HEK293 (cell line): ENCODE data around the gene ZBTB24.

Experiments used
- IKZF3 ChIP-seq: fragments of 450-650 bp; IDR thresholded peaks from 2 replicates; pipeline ENCODE4 v1.5.0; 2018; ENCODE audit warnings: missing biosample characterization, mild to moderate bottlenecking, missing genetic modification characterization, moderate library complexity
- MZF1 ChIP-seq: fragments of 450-650 bp; formaldehyde crosslinking; IDR thresholded peaks from 2 replicates; pipeline ENCODE4 v1.5.1; 2017; ENCODE audit warnings: missing biosample characterization, missing genetic modification characterization, borderline replicate concordance
- OSR2 ChIP-seq: fragments of 450-650 bp; formaldehyde crosslinking; IDR thresholded peaks from 2 replicates; pipeline ENCODE4 v1.5.1; 2016; ENCODE audit warnings: missing biosample characterization, missing genetic modification characterization
- REPIN1 ChIP-seq: fragments of 450-650 bp; formaldehyde crosslinking; IDR thresholded peaks from 2 replicates; pipeline ENCODE4 v1.5.1; 2017; ENCODE audit warnings: missing biosample characterization, missing genetic modification characterization, low read depth
- SP3 ChIP-seq: fragments of 450-650 bp; formaldehyde crosslinking; IDR thresholded peaks from 2 replicates; pipeline ENCODE4 v1.5.1; 2016; ENCODE audit warnings: missing biosample characterization, missing genetic modification characterization
- TRIM28 ChIP-seq: IDR thresholded peaks from 2 replicates; pipeline ENCODE4 v1.6.1; 2011; ENCODE audit warnings: low read length, control low read depth, borderline replicate concordance
- ZBTB1 ChIP-seq: fragments of 450-650 bp; formaldehyde crosslinking; IDR thresholded peaks from 2 replicates; pipeline ENCODE4 v1.5.1; 2016; ENCODE audit warnings: missing biosample characterization, missing genetic modification characterization
- ZBTB49 ChIP-seq: fragments of 450-650 bp; formaldehyde crosslinking; IDR thresholded peaks from 2 replicates; pipeline ENCODE4 v1.5.1; 2016; ENCODE audit warnings: missing biosample characterization, missing genetic modification characterization, low read depth
- ZFP37 ChIP-seq: fragments of 450-650 bp; formaldehyde crosslinking; IDR thresholded peaks from 2 replicates; pipeline ENCODE4 v1.5.1; 2016; ENCODE audit warnings: missing biosample characterization, missing genetic modification characterization
- ZIC2 ChIP-seq: fragments of 450-650 bp; formaldehyde crosslinking; IDR thresholded peaks from 2 replicates; pipeline ENCODE4 v1.5.1; 2016; ENCODE audit warnings: missing biosample characterization, missing genetic modification characterization
- ZNF140 ChIP-seq: fragments of 450-650 bp; formaldehyde crosslinking; IDR thresholded peaks from 2 replicates; pipeline ENCODE4 v1.5.1; 2016; ENCODE audit warnings: missing biosample characterization, missing genetic modification characterization
- ZNF146 ChIP-seq: fragments of 450-650 bp; formaldehyde crosslinking; IDR thresholded peaks from 2 replicates; pipeline ENCODE4 v1.5.1; 2016; ENCODE audit warnings: missing biosample characterization, missing genetic modification characterization
- ZNF16 ChIP-seq: fragments of 450-650 bp; formaldehyde crosslinking; IDR thresholded peaks from 2 replicates; pipeline ENCODE4 v1.5.1; 2016; ENCODE audit warnings: low read depth, missing biosample characterization, missing genetic modification characterization
- ZNF311 ChIP-seq: fragments of 450-650 bp; formaldehyde crosslinking; IDR thresholded peaks from 2 replicates; pipeline ENCODE4 v1.5.1; 2017; ENCODE audit warnings: missing biosample characterization, missing genetic modification characterization, borderline replicate concordance
- ZNF335 ChIP-seq: fragments of 450-650 bp; formaldehyde crosslinking; conservative IDR thresholded peaks from 2 replicates; pipeline ENCODE4 v1.5.1; 2016; ENCODE audit warnings: missing biosample characterization, missing genetic modification characterization
- ZNF416 ChIP-seq: fragments of 450-650 bp; formaldehyde crosslinking; IDR thresholded peaks from 2 replicates; pipeline ENCODE4 v1.5.1; 2016; ENCODE audit warnings: missing biosample characterization, missing genetic modification characterization
- ZNF501 ChIP-seq: fragments of 450-650 bp; formaldehyde crosslinking; IDR thresholded peaks from 2 replicates; pipeline ENCODE4 v1.5.1; 2016; ENCODE audit warnings: missing biosample characterization, missing genetic modification characterization
- ZNF664 ChIP-seq: fragments of 450-650 bp; formaldehyde crosslinking; IDR thresholded peaks from 2 replicates; pipeline ENCODE4 v1.5.1; 2016; ENCODE audit warnings: missing biosample characterization, missing genetic modification characterization
- ZNF670 ChIP-seq: fragments of 450-650 bp; formaldehyde crosslinking; IDR thresholded peaks from 2 replicates; pipeline ENCODE4 v1.5.1; 2016; ENCODE audit warnings: missing biosample characterization, missing genetic modification characterization, low read depth
- ZNF692 ChIP-seq: fragments of 450-650 bp; formaldehyde crosslinking; IDR thresholded peaks from 2 replicates; pipeline ENCODE4 v1.5.1; 2016; ENCODE audit warnings: missing biosample characterization, missing genetic modification characterization
- ZSCAN23 ChIP-seq: fragments of 450-650 bp; formaldehyde crosslinking; IDR thresholded peaks from 2 replicates; pipeline ENCODE4 v1.5.1; 2016; ENCODE audit warnings: missing biosample characterization, missing genetic modification characterization
- TF ChIP-seq, protein P1 (sequence below): fragments of 450-650 bp; formaldehyde crosslinking; IDR thresholded peaks from 2 replicates; pipeline ENCODE4 v1.5.1; 2016; ENCODE audit warnings: missing biosample characterization, missing genetic modification characterization, borderline replicate concordance
- TF ChIP-seq, protein P2 (sequence below): fragments of 450-650 bp; formaldehyde crosslinking; IDR thresholded peaks from 2 replicates; pipeline ENCODE4 v1.5.1; 2016; ENCODE audit warnings: missing biosample characterization, missing genetic modification characterization
- TF ChIP-seq, protein P3 (sequence below): fragments of 450-650 bp; IDR thresholded peaks from 2 replicates; pipeline ENCODE4 v1.5.1; 2018; ENCODE audit warnings: missing biosample characterization, missing genetic modification characterization
- TF ChIP-seq, protein P4 (sequence below): fragments of 450-650 bp; formaldehyde crosslinking; IDR thresholded peaks from 2 replicates; pipeline ENCODE4 v1.5.1; 2016; ENCODE audit warnings: missing biosample characterization, missing genetic modification characterization
- TF ChIP-seq, protein P5 (sequence below): fragments of 450-650 bp; formaldehyde crosslinking; IDR thresholded peaks from 2 replicates; pipeline ENCODE4 v1.5.1; 2017; ENCODE audit warnings: missing biosample characterization, missing genetic modification characterization

ZBTB24 gene

DNA sequence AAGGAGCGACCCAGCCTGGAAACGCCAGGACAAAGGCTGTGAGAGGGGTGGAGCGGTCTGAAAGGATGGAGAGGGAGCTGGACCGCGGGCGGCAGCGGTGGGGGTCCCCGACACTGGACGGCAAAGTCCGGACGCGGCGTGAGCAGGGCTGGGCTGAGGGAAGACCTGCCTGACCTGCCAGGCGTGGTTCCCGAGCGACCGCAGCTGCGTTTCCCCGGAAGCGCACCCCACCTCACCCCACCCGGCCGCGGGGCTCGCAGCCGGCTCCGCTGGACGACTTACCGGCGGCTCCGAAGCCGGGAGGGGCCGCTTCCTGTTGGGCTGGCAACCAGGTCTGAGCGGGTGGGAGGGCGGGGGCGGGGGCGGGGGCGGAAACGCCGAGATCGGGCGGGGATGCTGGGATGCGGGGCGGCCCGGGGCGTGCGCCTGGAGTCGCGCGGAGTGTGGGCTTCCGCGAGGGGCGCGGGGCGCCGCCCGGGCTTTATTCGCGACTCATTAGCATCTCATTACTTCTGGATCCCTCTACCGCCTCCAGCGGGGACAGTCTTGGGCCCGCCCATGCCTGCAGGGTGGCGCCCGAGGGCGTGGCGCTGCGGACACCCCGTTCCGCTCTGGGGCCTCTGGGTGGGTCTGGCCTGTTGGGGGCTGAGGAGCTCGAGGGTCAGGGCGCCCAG lies 27.4 kb downstream of the ZBTB24 start, which contains the start of gene MICAL1 (continued):
- TF ChIP-seq, protein P1, sequence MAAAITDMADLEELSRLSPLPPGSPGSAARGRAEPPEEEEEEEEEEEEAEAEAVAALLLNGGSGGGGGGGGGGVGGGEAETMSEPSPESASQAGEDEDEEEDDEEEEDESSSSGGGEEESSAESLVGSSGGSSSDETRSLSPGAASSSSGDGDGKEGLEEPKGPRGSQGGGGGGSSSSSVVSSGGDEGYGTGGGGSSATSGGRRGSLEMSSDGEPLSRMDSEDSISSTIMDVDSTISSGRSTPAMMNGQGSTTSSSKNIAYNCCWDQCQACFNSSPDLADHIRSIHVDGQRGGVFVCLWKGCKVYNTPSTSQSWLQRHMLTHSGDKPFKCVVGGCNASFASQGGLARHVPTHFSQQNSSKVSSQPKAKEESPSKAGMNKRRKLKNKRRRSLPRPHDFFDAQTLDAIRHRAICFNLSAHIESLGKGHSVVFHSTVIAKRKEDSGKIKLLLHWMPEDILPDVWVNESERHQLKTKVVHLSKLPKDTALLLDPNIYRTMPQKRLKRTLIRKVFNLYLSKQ, result no peak
- TF ChIP-seq REPIN1 (tag by site-specific recombination), result peak; percentile 57; the same call in 1 of the 2 replicates
- TF ChIP-seq ZSCAN23 (tag by site-specific recombination), result no peak
- TF ChIP-seq ZNF416 (tag by site-specific recombination), result no peak
- TF ChIP-seq ZNF664 (tag by site-specific recombination), result no peak
- TF ChIP-seq ZNF670 (tag by site-specific recombination), result no peak
- TF ChIP-seq TRIM28, result no peak
- peak; percentile 87 for TF ChIP-seq SP3 (tag by site-specific recombination)
- TF ChIP-seq ZNF501 (tag by site-specific recombination), result no peak
- TF ChIP-seq ZNF692 (tag by site-specific recombination), result no peak
- TF ChIP-seq ZBTB1 (tag by site-specific recombination), result no peak
- no peak for TF ChIP-seq ZNF16
- no peak for TF ChIP-seq ZNF146 (tag by site-specific recombination)
- peak; percentile 61 for TF ChIP-seq ZIC2 (tag by site-specific recombination)
- no peak for TF ChIP-seq MZF1
- TF ChIP-seq ZBTB49, result no peak
- no peak for TF ChIP-seq ZNF140 (tag by site-specific recombination)
- TF ChIP-seq ZFP37, result 0 out of 2 replicates have a peak, but pooled peaks have one; percentile 22
- TF ChIP-seq OSR2, result no peak
- TF ChIP-seq, protein P2, sequence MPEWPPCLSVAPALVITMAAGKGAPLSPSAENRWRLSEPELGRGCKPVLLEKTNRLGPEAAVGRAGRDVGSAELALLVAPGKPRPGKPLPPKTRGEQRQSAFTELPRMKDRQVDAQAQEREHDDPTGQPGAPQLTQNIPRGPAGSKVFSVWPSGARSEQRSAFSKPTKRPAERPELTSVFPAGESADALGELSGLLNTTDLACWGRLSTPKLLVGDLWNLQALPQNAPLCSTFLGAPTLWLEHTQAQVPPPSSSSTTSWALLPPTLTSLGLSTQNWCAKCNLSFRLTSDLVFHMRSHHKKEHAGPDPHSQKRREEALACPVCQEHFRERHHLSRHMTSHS, result no peak
- TF ChIP-seq, protein P3, sequence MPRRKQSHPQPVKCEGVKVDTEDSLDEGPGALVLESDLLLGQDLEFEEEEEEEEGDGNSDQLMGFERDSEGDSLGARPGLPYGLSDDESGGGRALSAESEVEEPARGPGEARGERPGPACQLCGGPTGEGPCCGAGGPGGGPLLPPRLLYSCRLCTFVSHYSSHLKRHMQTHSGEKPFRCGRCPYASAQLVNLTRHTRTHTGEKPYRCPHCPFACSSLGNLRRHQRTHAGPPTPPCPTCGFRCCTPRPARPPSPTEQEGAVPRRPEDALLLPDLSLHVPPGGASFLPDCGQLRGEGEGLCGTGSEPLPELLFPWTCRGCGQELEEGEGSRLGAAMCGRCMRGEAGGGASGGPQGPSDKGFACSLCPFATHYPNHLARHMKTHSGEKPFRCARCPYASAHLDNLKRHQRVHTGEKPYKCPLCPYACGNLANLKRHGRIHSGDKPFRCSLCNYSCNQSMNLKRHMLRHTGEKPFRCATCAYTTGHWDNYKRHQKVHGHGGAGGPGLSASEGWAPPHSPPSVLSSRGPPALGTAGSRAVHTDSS (tag by site-specific recombination), result 0 out of 2 replicates have a peak, but pooled peaks have one; percentile 8
- peak; percentile 92 for TF ChIP-seq ZNF335 (tag by site-specific recombination)
- no peak for TF ChIP-seq IKZF3 (tag by site-specific recombination)
- TF ChIP-seq ZNF311 (tag by site-specific recombination), result no peak
- TF ChIP-seq, protein P4, sequence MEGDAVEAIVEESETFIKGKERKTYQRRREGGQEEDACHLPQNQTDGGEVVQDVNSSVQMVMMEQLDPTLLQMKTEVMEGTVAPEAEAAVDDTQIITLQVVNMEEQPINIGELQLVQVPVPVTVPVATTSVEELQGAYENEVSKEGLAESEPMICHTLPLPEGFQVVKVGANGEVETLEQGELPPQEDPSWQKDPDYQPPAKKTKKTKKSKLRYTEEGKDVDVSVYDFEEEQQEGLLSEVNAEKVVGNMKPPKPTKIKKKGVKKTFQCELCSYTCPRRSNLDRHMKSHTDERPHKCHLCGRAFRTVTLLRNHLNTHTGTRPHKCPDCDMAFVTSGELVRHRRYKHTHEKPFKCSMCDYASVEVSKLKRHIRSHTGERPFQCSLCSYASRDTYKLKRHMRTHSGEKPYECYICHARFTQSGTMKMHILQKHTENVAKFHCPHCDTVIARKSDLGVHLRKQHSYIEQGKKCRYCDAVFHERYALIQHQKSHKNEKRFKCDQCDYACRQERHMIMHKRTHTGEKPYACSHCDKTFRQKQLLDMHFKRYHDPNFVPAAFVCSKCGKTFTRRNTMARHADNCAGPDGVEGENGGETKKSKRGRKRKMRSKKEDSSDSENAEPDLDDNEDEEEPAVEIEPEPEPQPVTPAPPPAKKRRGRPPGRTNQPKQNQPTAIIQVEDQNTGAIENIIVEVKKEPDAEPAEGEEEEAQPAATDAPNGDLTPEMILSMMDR (tag by site-specific recombination), result peak; percentile 97
- TF ChIP-seq, protein P5, sequence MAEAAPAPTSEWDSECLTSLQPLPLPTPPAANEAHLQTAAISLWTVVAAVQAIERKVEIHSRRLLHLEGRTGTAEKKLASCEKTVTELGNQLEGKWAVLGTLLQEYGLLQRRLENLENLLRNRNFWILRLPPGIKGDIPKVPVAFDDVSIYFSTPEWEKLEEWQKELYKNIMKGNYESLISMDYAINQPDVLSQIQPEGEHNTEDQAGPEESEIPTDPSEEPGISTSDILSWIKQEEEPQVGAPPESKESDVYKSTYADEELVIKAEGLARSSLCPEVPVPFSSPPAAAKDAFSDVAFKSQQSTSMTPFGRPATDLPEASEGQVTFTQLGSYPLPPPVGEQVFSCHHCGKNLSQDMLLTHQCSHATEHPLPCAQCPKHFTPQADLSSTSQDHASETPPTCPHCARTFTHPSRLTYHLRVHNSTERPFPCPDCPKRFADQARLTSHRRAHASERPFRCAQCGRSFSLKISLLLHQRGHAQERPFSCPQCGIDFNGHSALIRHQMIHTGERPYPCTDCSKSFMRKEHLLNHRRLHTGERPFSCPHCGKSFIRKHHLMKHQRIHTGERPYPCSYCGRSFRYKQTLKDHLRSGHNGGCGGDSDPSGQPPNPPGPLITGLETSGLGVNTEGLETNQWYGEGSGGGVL, result peak; percentile 68
- TF ChIP-seq, all 188 proteins: peak for 45
